HEK293 (cell line): ENCODE measurements around the gene NDUFS2.
A peak's percentile ranks its signal among the peaks of the same experiment; 100 is the strongest.

Experiments used
- GLI4 ChIP-seq: fragments of 450-650 bp; formaldehyde crosslinking; IDR thresholded peaks from 2 replicates; pipeline ENCODE4 v1.5.1; 2016; ENCODE audit warnings: missing biosample characterization, missing genetic modification characterization
- KLF7 ChIP-seq: fragments of 450-650 bp; formaldehyde crosslinking; IDR thresholded peaks from 2 replicates; pipeline ENCODE4 v1.5.1; 2016; ENCODE audit warnings: missing biosample characterization, missing genetic modification characterization, borderline replicate concordance
- OVOL3 ChIP-seq: fragments of 450-650 bp; formaldehyde crosslinking; IDR thresholded peaks from 2 replicates; pipeline ENCODE4 v1.5.1; 2016; ENCODE audit warnings: missing biosample characterization, missing genetic modification characterization
- PRDM10 ChIP-seq: fragments of 450-650 bp; formaldehyde crosslinking; IDR thresholded peaks from 2 replicates; pipeline ENCODE4 v1.5.1; 2016; ENCODE audit warnings: missing biosample characterization, missing genetic modification characterization
- SCRT2 ChIP-seq: fragments of 450-650 bp; formaldehyde crosslinking; IDR thresholded peaks from 2 replicates; pipeline ENCODE4 v1.5.1; 2016; ENCODE audit warnings: missing biosample characterization, missing genetic modification characterization
- ZBTB11 ChIP-seq: fragments of 450-650 bp; formaldehyde crosslinking; conservative IDR thresholded peaks from 2 replicates; pipeline ENCODE4 v1.5.1; 2016; ENCODE audit warnings: low read depth, missing biosample characterization, missing genetic modification characterization
- ZBTB8A ChIP-seq: fragments of 450-650 bp; formaldehyde crosslinking; IDR thresholded peaks from 2 replicates; pipeline ENCODE4 v1.5.1; 2016; ENCODE audit warnings: missing biosample characterization, missing genetic modification characterization
- ZEB2 ChIP-seq: fragments of 450-650 bp; formaldehyde crosslinking; IDR thresholded peaks from 2 replicates; pipeline ENCODE4 v1.5.1; 2016; ENCODE audit warnings: missing biosample characterization, missing genetic modification characterization
- ZNF211 ChIP-seq: fragments of 450-650 bp; formaldehyde crosslinking; IDR thresholded peaks from 2 replicates; pipeline ENCODE4 v1.5.1; 2016; ENCODE audit warnings: low read depth, missing biosample characterization, missing genetic modification characterization
- ZNF311 ChIP-seq: fragments of 450-650 bp; formaldehyde crosslinking; IDR thresholded peaks from 2 replicates; pipeline ENCODE4 v1.5.1; 2017; ENCODE audit warnings: missing biosample characterization, missing genetic modification characterization, borderline replicate concordance
- ZNF324 ChIP-seq: fragments of 450-650 bp; formaldehyde crosslinking; IDR thresholded peaks from 2 replicates; pipeline ENCODE4 v1.5.1; 2016; ENCODE audit warnings: missing biosample characterization, missing genetic modification characterization
- ZNF391 ChIP-seq: fragments of 450-650 bp; formaldehyde crosslinking; IDR thresholded peaks from 2 replicates; pipeline ENCODE4 v1.5.1; 2016; ENCODE audit warnings: low read depth, missing biosample characterization, missing genetic modification characterization, borderline replicate concordance
- ZNF501 ChIP-seq: fragments of 450-650 bp; formaldehyde crosslinking; IDR thresholded peaks from 2 replicates; pipeline ENCODE4 v1.5.1; 2016; ENCODE audit warnings: missing biosample characterization, missing genetic modification characterization
- ZNF510 ChIP-seq: fragments of 450-650 bp; formaldehyde crosslinking; IDR thresholded peaks from 2 replicates; pipeline ENCODE4 v1.5.1; 2018; ENCODE audit warnings: mild to moderate bottlenecking, missing genetic modification characterization, missing biosample characterization; ENCODE audit not compliant: insufficient replicate concordance
- ZNF521 ChIP-seq: fragments of 450-650 bp; formaldehyde crosslinking; IDR thresholded peaks from 2 replicates; pipeline ENCODE4 v1.5.1; 2017; ENCODE audit warnings: missing biosample characterization, mild to moderate bottlenecking, missing genetic modification characterization
- ZNF561 ChIP-seq: fragments of 450-650 bp; IDR thresholded peaks from 2 replicates; pipeline ENCODE4 v1.5.1; 2018; ENCODE audit warnings: missing biosample characterization, missing genetic modification characterization, borderline replicate concordance
- ZNF660 ChIP-seq: fragments of 450-650 bp; IDR thresholded peaks from 2 replicates; pipeline ENCODE4 v1.5.1; 2018; ENCODE audit warnings: missing biosample characterization, mild to moderate bottlenecking, missing genetic modification characterization
- ZNF707 ChIP-seq: fragments of 450-650 bp; formaldehyde crosslinking; IDR thresholded peaks from 2 replicates; pipeline ENCODE4 v1.5.1; 2016; ENCODE audit warnings: missing biosample characterization, missing genetic modification characterization
- TF ChIP-seq, protein P1 (sequence below): fragments of 450-650 bp; formaldehyde crosslinking; IDR thresholded peaks from 2 replicates; pipeline ENCODE4 v1.5.1; 2016; ENCODE audit warnings: missing biosample characterization, missing genetic modification characterization, low read depth
- TF ChIP-seq, protein P2 (sequence below): fragments of 450-650 bp; formaldehyde crosslinking; IDR thresholded peaks from 2 replicates; pipeline ENCODE4 v1.5.1; 2016; ENCODE audit warnings: missing biosample characterization, missing genetic modification characterization
- TF ChIP-seq, protein P3 (sequence below): fragments of 450-650 bp; formaldehyde crosslinking; IDR thresholded peaks from 2 replicates; pipeline ENCODE4 v1.5.1; 2016; ENCODE audit warnings: missing biosample characterization, missing genetic modification characterization
- TF ChIP-seq, protein P4 (sequence below): fragments of 450-650 bp; formaldehyde crosslinking; IDR thresholded peaks from 2 replicates; pipeline ENCODE4 v1.5.1; 2016; ENCODE audit warnings: missing biosample characterization, missing genetic modification characterization

NDUFS2 gene

GRCh38 chr1:161153682-161154337 is 48.4 kb upstream of the NDUFS2 start, which contains the start of gene UFC1 (continued):
- TF ChIP-seq, protein P1, sequence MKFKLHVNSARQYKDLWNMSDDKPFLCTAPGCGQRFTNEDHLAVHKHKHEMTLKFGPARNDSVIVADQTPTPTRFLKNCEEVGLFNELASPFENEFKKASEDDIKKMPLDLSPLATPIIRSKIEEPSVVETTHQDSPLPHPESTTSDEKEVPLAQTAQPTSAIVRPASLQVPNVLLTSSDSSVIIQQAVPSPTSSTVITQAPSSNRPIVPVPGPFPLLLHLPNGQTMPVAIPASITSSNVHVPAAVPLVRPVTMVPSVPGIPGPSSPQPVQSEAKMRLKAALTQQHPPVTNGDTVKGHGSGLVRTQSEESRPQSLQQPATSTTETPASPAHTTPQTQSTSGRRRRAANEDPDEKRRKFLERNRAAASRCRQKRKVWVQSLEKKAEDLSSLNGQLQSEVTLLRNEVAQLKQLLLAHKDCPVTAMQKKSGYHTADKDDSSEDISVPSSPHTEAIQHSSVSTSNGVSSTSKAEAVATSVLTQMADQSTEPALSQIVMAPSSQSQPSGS = peak; percentile 31; the same call in 1 of the 2 replicates
- TF ChIP-seq ZNF510 (tag by site-specific recombination) = no peak
- TF ChIP-seq OVOL3 (tag by site-specific recombination) = peak; percentile 63; the same call in 1 of the 2 replicates
- no peak for TF ChIP-seq ZNF521 (tag by site-specific recombination)
- TF ChIP-seq ZNF324 (tag by site-specific recombination) = peak; percentile 97
- TF ChIP-seq ZBTB11 (tag by site-specific recombination) = peak; percentile 99
- TF ChIP-seq, protein P2, sequence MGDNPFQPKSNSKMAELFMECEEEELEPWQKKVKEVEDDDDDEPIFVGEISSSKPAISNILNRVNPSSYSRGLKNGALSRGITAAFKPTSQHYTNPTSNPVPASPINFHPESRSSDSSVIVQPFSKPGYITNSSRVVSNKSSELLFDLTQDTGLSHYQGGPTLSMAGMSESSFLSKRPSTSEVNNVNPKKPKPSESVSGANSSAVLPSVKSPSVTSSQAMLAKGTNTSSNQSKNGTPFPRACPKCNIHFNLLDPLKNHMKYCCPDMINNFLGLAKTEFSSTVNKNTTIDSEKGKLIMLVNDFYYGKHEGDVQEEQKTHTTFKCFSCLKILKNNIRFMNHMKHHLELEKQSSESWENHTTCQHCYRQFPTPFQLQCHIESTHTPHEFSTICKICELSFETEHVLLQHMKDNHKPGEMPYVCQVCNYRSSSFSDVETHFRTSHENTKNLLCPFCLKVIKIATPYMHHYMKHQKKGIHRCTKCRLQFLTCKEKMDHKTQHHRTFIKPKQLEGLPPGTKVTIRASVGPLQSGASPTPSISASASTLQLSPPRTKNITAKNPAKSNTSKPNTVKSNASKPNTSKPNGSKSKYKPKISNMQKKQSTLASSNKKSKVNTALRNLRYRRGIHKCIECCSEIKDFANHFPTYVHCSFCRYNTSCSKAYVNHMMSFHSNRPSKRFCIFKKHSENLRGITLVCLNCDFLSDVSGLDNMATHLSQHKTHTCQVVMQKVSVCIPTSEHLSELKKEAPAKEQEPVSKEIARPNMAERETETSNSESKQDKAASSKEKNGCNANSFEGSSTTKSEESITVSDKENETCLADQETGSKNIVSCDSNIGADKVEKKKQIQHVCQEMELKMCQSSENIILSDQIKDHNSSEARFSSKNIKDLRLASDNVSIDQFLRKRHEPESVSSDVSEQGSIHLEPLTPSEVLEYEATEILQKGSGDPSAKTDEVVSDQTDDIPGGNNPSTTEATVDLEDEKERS = peak; percentile 71; the same call in 1 of the 2 replicates
- peak; percentile 90; the same call in 1 of the 2 replicates for TF ChIP-seq ZNF501
- TF ChIP-seq ZNF707 = no peak
- peak; percentile 85; the same call in 1 of the 2 replicates for TF ChIP-seq ZEB2
- peak; percentile 89; the same call in 1 of the 2 replicates for TF ChIP-seq ZNF391 (tag by site-specific recombination)
- peak; percentile 99 for TF ChIP-seq SCRT2 (tag by site-specific recombination)
- TF ChIP-seq PRDM10 (tag by site-specific recombination) = peak; percentile 74
- no peak for TF ChIP-seq ZNF211
- TF ChIP-seq ZBTB8A (tag by site-specific recombination) = peak; percentile 83
- peak; percentile 80 for TF ChIP-seq ZNF561 (tag by site-specific recombination)
- TF ChIP-seq, protein P3, sequence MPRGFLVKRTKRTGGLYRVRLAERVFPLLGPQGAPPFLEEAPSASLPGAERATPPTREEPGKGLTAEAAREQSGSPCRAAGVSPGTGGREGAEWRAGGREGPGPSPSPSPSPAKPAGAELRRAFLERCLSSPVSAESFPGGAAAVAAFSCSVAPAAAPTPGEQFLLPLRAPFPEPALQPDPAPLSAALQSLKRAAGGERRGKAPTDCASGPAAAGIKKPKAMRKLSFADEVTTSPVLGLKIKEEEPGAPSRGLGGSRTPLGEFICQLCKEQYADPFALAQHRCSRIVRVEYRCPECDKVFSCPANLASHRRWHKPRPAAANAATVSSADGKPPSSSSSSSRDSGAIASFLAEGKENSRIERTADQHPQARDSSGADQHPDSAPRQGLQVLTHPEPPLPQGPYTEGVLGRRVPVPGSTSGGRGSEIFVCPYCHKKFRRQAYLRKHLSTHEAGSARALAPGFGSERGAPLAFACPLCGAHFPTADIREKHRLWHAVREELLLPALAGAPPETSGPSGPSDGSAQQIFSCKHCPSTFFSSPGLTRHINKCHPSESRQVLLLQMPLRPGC = peak; percentile 68; the same call in 1 of the 2 replicates
- TF ChIP-seq ZNF311 = no peak
- TF ChIP-seq, protein P4, sequence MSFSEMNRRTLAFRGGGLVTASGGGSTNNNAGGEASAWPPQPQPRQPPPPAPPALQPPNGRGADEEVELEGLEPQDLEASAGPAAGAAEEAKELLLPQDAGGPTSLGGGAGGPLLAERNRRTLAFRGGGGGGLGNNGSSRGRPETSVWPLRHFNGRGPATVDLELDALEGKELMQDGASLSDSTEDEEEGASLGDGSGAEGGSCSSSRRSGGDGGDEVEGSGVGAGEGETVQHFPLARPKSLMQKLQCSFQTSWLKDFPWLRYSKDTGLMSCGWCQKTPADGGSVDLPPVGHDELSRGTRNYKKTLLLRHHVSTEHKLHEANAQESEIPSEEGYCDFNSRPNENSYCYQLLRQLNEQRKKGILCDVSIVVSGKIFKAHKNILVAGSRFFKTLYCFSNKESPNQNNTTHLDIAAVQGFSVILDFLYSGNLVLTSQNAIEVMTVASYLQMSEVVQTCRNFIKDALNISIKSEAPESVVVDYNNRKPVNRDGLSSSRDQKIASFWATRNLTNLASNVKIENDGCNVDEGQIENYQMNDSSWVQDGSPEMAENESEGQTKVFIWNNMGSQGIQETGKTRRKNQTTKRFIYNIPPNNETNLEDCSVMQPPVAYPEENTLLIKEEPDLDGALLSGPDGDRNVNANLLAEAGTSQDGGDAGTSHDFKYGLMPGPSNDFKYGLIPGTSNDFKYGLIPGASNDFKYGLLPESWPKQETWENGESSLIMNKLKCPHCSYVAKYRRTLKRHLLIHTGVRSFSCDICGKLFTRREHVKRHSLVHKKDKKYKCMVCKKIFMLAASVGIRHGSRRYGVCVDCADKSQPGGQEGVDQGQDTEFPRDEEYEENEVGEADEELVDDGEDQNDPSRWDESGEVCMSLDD = peak; percentile 74; the same call in 1 of the 2 replicates
- TF ChIP-seq GLI4 = peak; percentile 63; the same call in 1 of the 2 replicates
- TF ChIP-seq KLF7 = peak; percentile 90; the same call in 1 of the 2 replicates
- TF ChIP-seq ZNF660 = peak; percentile 93; the same call in 1 of the 2 replicates
